ENCODE measurements around the gene FBXO42.
"Not testable (repeated sequence)": the region's sequence is repeated elsewhere in the genome, so short reads cannot be mapped to it uniquely, and the experiment has no call there.

The FBXO42 gene

DNA sequence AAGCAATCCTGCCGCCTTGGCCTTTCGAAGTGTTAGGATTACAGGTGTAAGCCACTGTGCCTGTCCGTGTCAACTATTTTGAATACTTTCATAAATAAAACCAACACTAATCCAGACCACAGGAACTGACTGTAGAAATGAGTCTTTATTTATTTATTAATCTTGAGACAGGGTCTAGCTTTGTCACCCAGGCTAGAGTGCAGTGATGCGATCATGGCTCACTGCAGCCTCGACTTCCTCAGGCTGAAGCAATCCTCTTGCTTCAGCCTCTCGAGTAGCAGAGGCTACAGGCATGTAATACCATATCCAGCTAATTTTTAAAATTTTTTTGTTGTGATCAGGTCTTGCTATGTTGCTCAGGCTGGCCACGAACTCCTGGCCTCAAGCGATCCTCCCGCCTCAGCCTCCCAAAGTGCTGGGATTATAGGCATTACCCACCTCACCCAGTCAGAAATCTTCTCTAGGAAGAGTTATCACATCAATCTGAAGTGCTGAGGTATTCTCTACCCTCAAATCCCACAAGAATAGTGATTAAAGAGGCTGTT is 93.6 kb downstream of the FBXO42 start:
- DNase-seq, result no peak

DNA sequence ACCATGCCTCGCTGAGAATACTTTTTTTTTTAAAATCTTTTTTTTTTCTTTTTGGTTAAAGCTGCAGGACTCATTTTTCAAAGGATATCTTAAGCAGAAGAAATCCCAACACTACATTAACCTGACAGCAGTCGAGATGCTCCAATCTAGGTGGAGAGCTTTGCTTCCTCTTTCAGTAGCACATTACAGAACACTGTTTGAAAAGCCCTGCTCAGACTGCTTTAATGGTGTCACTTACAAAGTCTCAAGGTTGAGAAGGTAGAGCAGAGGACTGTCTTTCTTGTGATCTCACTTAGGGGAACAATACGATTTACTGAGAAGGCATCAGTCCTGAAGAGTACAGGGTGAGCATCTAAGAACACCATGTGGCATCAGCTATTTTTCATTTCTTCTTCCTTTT is 94.3 kb downstream of the FBXO42 start:
- DNase-seq, result no peak

DNA sequence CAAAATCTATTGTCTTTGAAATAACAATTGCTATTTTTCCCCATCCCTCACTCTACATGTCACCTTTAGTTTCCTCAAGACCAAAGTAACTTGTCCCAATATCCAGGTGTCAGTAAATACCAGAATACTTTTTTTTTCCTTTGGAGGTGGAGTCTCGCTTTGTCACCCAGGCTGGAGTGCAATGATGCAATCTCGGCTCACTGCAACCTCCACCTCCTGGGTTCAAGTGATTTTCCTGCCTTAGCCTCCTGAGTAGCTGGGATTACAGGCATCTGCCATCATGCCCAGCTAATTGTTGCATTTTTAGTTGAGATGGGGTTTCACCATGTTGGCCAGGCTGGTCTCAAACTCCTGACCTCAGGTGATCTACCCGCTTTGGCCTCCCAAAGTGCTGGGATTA is 94.7 kb downstream of the FBXO42 start:
- not testable (repeated sequence) for DNase-seq

- DNase-seq, result no peak
Measured at GRCh38 chr1:16256478-16256877, 95.8 kb downstream of the FBXO42 start.

- DNase-seq, result no peak
Measured at GRCh38 chr1:16254263-16254928, 97.9 kb downstream of the FBXO42 start.

GRCh38 chr1:16253332-16253922 is 98.9 kb downstream of the FBXO42 start:
- no peak for DNase-seq

- DNase-seq, result no peak
Measured at GRCh38 chr1:16252912-16253311, 99.4 kb downstream of the FBXO42 start.

- no peak for DNase-seq
Measured at GRCh38 chr1:16251381-16251780, 100.9 kb downstream of the FBXO42 start.

- no peak for DNase-seq
Measured at GRCh38 chr1:16250524-16251251, 101.6 kb downstream of the FBXO42 start.

DNA sequence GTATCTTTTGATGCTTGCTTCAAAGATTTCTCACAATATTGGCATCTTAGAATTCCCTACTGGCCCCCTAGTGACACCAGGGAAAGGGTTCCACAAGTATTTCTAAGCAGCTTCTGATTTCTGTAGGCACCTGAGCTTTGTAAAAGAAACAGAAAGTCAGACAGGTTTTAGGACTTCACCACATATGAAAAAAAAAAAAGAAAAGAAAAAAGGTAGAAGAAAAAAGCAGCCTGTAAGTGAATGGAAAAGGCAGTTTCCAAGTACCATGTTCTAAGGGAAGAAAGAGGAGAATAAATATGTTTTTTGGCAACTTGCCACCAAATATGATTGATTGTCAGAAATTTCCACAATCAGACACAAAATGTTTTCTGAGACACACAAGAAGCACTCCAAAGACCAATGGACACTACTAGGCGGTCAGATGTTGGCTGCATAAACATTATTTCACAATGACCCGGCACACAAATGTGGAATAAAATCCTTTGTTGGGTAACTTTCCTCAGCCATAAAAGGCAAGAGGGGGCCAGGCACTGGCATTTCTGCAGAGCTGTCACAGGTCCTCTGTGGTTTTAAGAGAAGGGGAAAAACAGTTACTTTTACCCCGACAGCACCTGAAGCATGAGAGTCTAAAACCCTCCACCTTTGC is 102.6 kb downstream of the FBXO42 start:
- no peak for DNase-seq

DNA sequence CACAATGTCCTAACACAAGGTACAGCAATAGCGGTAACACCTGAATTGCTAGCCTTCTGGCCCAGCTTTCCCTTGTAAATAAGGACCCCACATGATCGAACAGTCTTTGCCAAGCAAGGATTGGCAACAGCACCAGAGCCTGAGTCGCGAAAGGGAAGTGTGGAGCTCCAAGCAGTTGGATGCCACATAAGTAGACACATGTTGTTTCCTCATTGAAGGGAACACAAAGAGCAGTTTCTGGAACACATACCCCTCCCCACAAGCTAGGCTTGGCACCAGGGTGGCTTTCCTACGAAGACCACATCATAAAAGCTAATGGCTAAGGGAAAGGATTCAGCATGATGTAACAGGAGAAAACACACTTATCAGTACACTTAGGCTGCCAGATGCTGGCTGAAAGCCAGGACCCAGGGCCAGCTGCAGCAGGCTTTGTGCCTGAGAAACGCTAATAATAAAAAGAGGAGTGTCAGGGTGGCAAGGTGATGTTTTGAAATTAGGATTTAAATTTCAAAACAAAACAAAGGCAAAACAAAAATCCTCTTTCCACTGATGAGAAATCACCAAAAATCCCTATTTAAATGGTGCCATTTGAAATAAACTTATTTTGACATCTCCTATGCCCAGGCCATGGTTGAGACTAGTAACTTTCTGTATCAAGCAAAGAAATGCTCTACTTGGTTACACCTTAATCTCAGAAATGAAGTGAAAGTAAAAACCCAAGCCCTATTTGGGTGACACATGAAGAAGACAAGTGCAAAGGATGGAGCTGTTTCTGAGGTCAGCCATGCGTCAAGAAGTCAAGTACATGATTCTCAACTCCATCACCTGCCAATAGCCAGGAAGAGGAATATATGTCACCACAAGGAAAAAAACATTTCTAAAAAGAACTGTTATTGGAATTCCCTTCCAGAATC is 103.4 kb downstream of the FBXO42 start:
- DNase-seq, result no peak

GRCh38 chr1:16248007-16248436 is 104.3 kb downstream of the FBXO42 start:
- no peak for DNase-seq

DNA sequence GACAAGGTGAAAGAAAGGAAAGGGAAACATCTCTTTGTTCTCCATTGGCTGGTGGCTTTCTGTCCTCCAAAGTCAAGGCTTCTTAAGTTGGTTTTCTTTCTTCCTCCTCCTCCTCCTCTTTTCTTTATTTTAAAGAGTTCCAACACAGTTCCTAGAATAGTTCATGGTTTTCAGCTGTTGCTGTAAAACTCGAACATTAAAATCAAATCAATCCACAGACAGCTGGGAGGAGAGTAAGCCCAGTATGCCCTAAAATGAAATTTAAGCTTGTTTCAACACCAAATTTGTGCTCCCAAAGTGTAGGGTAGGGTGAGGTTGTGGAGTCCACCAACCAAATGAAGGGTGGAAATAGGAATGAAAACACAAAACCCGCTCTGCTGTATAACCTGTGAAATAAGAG is 104.8 kb downstream of the FBXO42 start:
- no peak for DNase-seq

DNA sequence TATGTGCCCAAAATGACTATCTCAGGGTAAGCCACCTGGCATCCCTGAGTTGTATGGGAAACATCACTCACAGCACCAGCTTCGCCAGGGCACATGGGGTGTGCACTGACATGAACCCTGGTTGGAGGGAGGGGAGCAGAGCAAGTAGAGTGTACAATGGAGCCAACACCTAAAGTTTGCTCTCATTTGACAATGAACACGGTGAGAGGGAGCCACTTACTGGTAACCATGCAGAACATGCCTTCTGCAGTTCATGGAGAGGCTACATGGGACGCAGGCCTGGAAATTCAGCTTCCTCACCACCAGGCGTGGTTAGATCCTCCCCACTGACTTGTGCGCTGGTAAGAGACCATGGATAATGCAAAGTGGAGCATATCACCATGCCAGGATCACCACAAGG is 105.3 kb downstream of the FBXO42 start:
- no peak for DNase-seq

DNA sequence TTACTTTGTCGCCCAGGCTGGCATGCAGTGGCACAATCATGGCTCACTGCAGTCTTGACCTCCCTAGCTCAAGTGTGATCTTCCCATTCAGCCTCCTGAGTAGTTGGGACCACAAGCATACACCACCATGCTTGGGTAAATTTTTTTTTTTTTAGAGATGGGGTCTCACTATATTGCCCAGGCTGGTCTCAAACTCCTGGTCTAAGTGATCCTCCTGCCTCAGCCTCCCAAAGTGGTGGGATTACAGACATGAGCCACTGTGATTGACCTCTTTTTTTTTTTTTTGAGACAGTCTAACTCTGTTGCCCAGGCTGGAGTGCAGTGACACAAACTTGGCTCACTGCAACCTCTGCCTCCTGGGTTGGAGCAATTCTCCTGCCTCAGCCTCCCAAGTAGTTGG is 106.0 kb downstream of the FBXO42 start:
- DNase-seq, result not testable (repeated sequence)

- DNase-seq, result no peak
Measured at GRCh38 chr1:16245476-16246196, 106.6 kb downstream of the FBXO42 start.

GRCh38 chr1:16244650-16245285 is 107.5 kb downstream of the FBXO42 start:
- DNase-seq, result no peak

DNA sequence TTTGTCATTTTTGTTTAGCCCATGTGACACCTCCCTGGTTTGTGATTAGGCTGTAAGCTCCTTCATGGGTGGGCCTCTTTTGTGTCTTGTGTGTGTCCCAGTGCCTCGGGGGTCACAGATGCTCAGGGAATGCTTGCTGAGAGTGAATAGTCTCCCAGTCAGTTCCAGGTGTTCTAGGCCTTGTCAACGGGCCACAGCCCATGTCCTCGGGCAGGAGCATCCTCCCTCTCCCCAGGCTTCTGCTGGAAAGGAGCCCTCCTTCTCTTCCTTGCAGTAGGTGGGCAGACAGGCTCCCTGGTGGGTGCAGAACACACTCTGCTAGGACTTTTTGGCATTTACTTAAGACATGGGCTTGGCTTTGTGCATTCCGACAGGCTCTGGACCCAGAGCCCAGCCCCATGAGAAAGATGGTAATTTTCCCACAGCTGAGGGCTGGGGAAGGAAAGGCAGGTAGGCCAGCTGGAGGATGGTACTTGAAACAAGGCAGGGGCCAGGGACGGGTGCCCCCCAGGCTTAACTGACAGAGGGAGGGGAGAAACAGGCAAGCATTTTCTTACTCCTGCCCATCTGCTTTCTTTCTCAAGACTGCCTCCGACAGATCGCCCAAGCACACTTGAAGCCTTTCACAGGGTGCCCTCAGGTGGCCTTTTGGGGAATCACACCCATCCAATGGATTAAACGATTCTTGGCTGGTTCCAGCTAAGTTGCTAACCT is 108.2 kb downstream of the FBXO42 start:
- peak; percentile 65 for DNase-seq

DNA sequence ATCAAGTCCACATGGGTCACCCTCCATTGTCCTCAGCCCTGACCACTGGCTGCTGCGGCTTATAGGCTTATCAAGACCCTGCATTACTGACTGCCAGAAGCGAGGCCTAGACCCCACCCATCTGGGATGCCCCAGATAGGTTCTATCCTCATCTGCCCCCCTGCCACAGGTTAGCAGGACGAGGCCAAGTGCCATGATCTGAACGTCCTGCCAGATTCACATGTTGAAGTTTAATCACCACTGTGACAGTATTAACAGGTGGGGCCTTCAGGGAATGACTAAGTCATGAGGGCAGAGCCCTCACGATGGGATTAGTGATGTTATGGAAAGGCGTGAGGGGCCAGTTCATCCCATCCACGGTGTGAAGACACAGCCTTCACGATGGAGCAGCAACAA is 109.1 kb downstream of the FBXO42 start:
- no peak for DNase-seq

- no peak for DNase-seq
Measured at GRCh38 chr1:16242556-16243214, 109.6 kb downstream of the FBXO42 start.
